ENCODE data around the gene SLC7A8.

- TF ChIP-seq POLR2A (IDR thresholded peaks at IDR 0.05) (no peak), CTCF (IDR thresholded peaks at IDR 0.05) (no peak)
Observed at GRCh38 chr14:23171222-23171975, 12.1 kb downstream of the SLC7A8 start.

All from suprapubic skin (tissue), 3 donors.